ENCODE results near the gene SIRT3. TPM values are rescaled to one million over a fixed set of nuclear protein-coding genes. Genes with fewer than 3 reads are reported as not detected.
"Not testable (repeated sequence)": the region's sequence is repeated elsewhere in the genome, so short reads cannot be mapped to it uniquely, and the experiment has no call there.

SIRT3 gene
- polyA plus RNA-seq, 1 donor (not counting 4 experiments of a cell fraction or from before 2014, with no cell fraction given): 12.6 TPM

DNA sequence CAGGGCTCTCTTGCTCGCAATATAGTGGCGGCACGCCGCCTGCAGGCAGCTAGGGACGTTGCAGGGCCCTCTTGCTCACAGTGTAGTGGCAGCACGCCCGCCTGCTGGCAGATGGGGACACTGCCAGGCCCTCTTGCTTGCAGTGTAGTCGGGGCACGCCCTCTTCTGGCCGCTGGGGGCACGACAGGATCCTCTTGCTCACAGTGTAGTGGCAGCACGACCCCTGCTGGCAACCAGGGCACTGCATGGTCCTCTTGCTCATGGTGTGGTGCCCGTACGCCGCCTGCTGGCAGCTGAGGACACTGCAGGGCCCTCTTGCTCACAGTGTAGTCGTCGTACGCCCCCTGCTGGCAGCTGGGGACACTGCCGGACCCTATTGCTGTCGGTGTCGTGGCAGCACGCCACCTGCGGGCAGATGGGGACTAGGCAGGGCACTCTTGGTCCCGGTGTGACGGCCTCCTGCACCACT, 46.3 kb downstream of the SIRT3 start:
- H3K36me3 ChIP-seq (ENCODE audit: control insufficient read depth in 2 of 2, extremely low read depth in 1 of 2, insufficient read depth in 2 of 2, low read length in 2 of 2); H3K9me3 ChIP-seq (ENCODE audit: control insufficient read depth, low read depth, low read length); dilution Hi-C loops (cut with MboI; ENCODE audit: extremely low pct_ligation_motif_present, low sequenced_read_pairs); H4K20me1 ChIP-seq (ENCODE audit: control insufficient read depth, extremely low read depth, insufficient read depth, low read length); FAIRE-seq; H3K9ac ChIP-seq (ENCODE audit: control insufficient read depth, extremely low read depth, insufficient read depth, low read length); H3K4me3 ChIP-seq (ENCODE audit: control insufficient read depth in 2 of 3, extremely low read depth in 1 of 3, insufficient read depth in 2 of 3, low read depth in 1 of 3, low read length in 3 of 3); H3K27ac ChIP-seq (ENCODE audit: control insufficient read depth, insufficient read depth, low read length); H3K4me2 ChIP-seq (ENCODE audit: control insufficient read depth, extremely low read depth, insufficient read depth, low read depth, low read length); H3K27me3 ChIP-seq (ENCODE audit: control insufficient read depth, extremely low read depth, insufficient read depth, low read length); DNase-seq (ENCODE audit: low read depth, low spot score); H2AFZ ChIP-seq (ENCODE audit: control insufficient read depth, low read length); H3K9me1 ChIP-seq (ENCODE audit: control insufficient read depth, extremely low read depth, insufficient read depth, low read length); H3K79me2 ChIP-seq (ENCODE audit: control insufficient read depth, insufficient read depth, low read length); H3K4me1 ChIP-seq (ENCODE audit: control insufficient read depth, extremely low read depth, insufficient read depth, low read length): not testable (repeated sequence)
- TF ChIP-seq, protein P1, sequence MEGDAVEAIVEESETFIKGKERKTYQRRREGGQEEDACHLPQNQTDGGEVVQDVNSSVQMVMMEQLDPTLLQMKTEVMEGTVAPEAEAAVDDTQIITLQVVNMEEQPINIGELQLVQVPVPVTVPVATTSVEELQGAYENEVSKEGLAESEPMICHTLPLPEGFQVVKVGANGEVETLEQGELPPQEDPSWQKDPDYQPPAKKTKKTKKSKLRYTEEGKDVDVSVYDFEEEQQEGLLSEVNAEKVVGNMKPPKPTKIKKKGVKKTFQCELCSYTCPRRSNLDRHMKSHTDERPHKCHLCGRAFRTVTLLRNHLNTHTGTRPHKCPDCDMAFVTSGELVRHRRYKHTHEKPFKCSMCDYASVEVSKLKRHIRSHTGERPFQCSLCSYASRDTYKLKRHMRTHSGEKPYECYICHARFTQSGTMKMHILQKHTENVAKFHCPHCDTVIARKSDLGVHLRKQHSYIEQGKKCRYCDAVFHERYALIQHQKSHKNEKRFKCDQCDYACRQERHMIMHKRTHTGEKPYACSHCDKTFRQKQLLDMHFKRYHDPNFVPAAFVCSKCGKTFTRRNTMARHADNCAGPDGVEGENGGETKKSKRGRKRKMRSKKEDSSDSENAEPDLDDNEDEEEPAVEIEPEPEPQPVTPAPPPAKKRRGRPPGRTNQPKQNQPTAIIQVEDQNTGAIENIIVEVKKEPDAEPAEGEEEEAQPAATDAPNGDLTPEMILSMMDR (optimal IDR thresholded peaks at IDR 0.05 in 1 of 3, IDR thresholded peaks at IDR 0.05 in 1 of 3, conservative IDR thresholded peaks at IDR 0.05 in 1 of 3; ENCODE audit: extremely low read depth in 1 of 3, insufficient read depth in 2 of 3, low read length in 3 of 3): peak in 1 of 3 experiments; percentile 13

DNA sequence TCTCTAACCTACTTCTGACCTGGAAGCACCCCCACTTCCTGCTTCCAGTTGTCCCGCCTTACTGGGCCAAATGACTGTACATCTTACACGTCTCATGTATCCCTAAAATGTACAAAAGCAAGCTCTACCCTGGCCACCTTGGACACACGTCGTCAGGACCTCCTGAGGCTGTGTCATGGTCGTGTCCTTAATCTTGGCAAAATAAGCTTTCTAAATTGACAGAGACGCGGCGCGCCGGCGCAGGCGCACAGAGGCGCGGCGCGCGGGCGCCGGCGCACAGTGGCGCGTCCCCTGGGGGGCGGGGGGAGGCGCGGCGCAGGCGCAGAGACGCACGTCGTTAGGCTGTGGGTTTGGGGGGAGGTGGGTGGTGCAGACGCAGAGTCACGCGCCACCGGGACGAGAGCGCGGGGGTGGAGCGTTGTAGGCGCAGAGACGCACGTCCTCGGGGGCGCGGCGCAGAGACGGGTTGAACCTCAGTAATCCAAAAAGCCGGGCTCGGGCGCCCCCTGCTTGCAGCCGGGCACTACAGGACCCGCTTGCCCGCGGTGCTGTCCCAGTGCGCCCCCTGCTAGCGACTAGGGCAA, 46.9 kb downstream of the SIRT3 start:
- H3K4me1 ChIP-seq (ENCODE audit: control insufficient read depth, extremely low read depth, insufficient read depth, low read length); DNase-seq (ENCODE audit: low read depth, low spot score); H3K79me2 ChIP-seq (ENCODE audit: control insufficient read depth, insufficient read depth, low read length); H3K27ac ChIP-seq (ENCODE audit: control insufficient read depth, insufficient read depth, low read length); H3K9ac ChIP-seq (ENCODE audit: control insufficient read depth, extremely low read depth, insufficient read depth, low read length); H3K4me2 ChIP-seq (ENCODE audit: control insufficient read depth, extremely low read depth, insufficient read depth, low read depth, low read length); H3K36me3 ChIP-seq (ENCODE audit: control insufficient read depth in 2 of 2, extremely low read depth in 1 of 2, insufficient read depth in 2 of 2, low read length in 2 of 2); H3K4me3 ChIP-seq (ENCODE audit: control insufficient read depth in 2 of 3, extremely low read depth in 1 of 3, insufficient read depth in 2 of 3, low read depth in 1 of 3, low read length in 3 of 3); H3K9me1 ChIP-seq (ENCODE audit: control insufficient read depth, extremely low read depth, insufficient read depth, low read length); FAIRE-seq; H4K20me1 ChIP-seq (ENCODE audit: control insufficient read depth, extremely low read depth, insufficient read depth, low read length); dilution Hi-C loops (cut with MboI; ENCODE audit: extremely low pct_ligation_motif_present, low sequenced_read_pairs); H3K9me3 ChIP-seq (ENCODE audit: control insufficient read depth, low read depth, low read length); H3K27me3 ChIP-seq (ENCODE audit: control insufficient read depth, extremely low read depth, insufficient read depth, low read length); H2AFZ ChIP-seq (ENCODE audit: control insufficient read depth, low read length): not testable (repeated sequence)

DNA sequence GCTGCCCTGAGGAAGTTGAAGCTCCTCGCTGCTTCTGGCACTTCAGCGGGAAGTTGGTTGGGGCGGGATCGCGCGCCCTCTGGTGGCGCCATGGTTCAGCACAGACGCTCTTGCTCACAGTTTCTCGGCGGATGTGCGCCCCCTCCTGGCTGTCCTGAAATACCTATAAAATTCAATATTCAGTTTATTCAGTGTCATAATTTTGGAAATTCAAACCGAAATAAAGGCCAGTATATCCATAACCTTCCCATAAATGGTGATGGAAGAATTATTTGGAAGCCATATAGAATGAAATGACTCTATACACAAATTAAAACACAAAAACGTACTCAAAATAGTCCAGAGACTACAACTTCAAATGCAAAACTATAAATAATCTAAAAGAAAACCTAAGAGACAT, 55.9 kb downstream of the SIRT3 start:
- dilution Hi-C loops (cut with MboI; ENCODE audit: extremely low pct_ligation_motif_present, low sequenced_read_pairs); FAIRE-seq; H3K9me3 ChIP-seq (ENCODE audit: control insufficient read depth, low read depth, low read length); H3K9me1 ChIP-seq (ENCODE audit: control insufficient read depth, extremely low read depth, insufficient read depth, low read length); H2AFZ ChIP-seq (ENCODE audit: control insufficient read depth, low read length); H3K27me3 ChIP-seq (ENCODE audit: control insufficient read depth, extremely low read depth, insufficient read depth, low read length); H3K4me3 ChIP-seq (ENCODE audit: control insufficient read depth in 2 of 3, extremely low read depth in 1 of 3, insufficient read depth in 2 of 3, low read depth in 1 of 3, low read length in 3 of 3); H3K27ac ChIP-seq (ENCODE audit: control insufficient read depth, insufficient read depth, low read length); DNase-seq (ENCODE audit: low read depth, low spot score); H3K36me3 ChIP-seq (ENCODE audit: control insufficient read depth in 2 of 2, extremely low read depth in 1 of 2, insufficient read depth in 2 of 2, low read length in 2 of 2); H3K4me2 ChIP-seq (ENCODE audit: control insufficient read depth, extremely low read depth, insufficient read depth, low read depth, low read length); H3K79me2 ChIP-seq (ENCODE audit: control insufficient read depth, insufficient read depth, low read length); H3K4me1 ChIP-seq (ENCODE audit: control insufficient read depth, extremely low read depth, insufficient read depth, low read length); H3K9ac ChIP-seq (ENCODE audit: control insufficient read depth, extremely low read depth, insufficient read depth, low read length); H4K20me1 ChIP-seq (ENCODE audit: control insufficient read depth, extremely low read depth, insufficient read depth, low read length): not testable (repeated sequence)
- TF ChIP-seq, protein P1 (optimal IDR thresholded peaks at IDR 0.05 in 1 of 3, IDR thresholded peaks at IDR 0.05 in 1 of 3, conservative IDR thresholded peaks at IDR 0.05 in 1 of 3; ENCODE audit: extremely low read depth in 1 of 3, insufficient read depth in 2 of 3, low read length in 3 of 3): peak in 1 of 3 experiments; percentile 16

Data from keratinocyte (primary cell).